AG10803 (cell line): Measurements from ENCODE around the gene ALDH9A1.
"Not testable (repeated sequence)": the region's sequence is repeated elsewhere in the genome, so short reads cannot be mapped to it uniquely, and the experiment has no call there.

ENCODE experiments used
- DNase-seq: peaks from one replicate; pipeline ENCODE4 v3.0.0; 2010; ENCODE audit warnings: low read depth
- H3K4me3 ChIP-seq: 2 replicates; pipeline ENCODE4 v1.5.1; 2011; ENCODE audit warnings: mild to moderate bottlenecking, low read length, control low read depth
- CTCF ChIP-seq: conservative IDR thresholded peaks from 2 replicates; pipeline ENCODE4 v1.5.1; 2011; ENCODE audit warnings: mild to moderate bottlenecking, low read length, control low read depth, inconsistent platforms

ALDH9A1 gene

GRCh38 chr1:165697881-165698760 is at the start of gene ALDH9A1:
Gene ALDH9A1, minus strand, starts transcription at chr1:165698562. Its CDS starts 4 bp downstream, at chr1:165698558.
- peak within 1 kb of the TSS; percentile 98 for H3K4me3 ChIP-seq
- DNase-seq: peak; percentile 87
- peak; percentile 38; the same call in 1 of the 2 replicates for TF ChIP-seq CTCF

DNA sequence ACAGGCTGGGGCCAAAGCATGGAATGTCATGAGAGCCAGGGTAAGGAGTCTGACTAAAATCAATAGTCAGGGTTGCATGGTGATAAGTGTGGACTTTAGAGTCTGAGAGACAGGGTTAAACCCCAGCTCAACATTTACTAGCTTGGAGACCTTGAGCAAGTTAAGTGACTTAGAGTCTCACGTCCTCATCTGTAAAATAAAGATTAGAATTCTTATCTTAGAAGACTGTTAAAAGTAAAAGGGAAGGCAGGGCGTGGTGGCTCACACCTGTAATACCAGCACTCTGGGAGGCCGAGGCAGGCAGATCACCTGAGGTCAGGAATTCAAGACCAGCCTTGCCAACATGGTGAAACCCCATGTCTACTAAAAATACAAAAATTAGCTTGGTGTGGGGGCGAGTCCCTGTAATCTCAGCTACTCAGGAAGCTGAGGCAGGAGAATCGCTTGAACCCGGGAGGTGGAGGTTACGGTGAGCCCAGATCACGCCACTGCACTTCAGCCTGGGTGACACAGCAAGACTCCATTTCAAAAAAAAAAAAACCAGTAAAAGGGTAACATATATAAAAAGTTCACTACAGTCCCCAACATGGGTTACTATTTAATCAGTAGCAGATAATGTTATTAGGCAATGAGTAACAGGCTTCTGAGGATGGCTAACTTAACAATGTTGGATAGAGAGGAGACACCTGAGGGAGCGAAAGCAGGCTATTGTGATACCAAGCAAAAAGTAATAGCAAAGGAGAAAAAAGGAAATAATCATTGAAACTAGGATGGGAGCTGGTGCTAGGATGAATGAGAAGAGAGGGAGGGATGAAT is 49.5 kb upstream of the ALDH9A1 start:
- no peak overlapping the region for H3K4me3 ChIP-seq
- DNase-seq: no peak
- TF ChIP-seq CTCF: no peak

- H3K4me3 ChIP-seq, DNase-seq: not testable (repeated sequence)
These were observed 46.6 kb upstream of the ALDH9A1 start for GRCh38 chr1:165744913-165745312.

DNA sequence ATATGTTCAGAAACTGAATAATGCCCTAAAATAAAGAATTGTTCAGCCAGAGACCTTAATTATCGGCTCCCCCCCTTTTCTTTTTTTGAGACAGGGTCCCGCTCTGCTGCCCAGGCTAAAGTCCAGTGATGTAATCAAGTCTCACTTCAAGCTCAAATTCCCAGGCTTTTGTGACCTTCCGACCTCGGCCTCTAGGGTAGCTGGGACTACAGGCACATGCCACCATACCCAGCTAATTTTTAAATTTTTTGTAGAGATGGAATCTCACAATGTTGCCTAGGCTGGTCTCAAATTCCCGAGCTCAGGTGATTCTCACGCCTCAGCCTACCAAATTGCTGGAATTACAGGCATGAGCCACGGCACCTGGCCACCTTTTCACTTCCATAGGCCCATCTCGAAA is 43.8 kb upstream of the ALDH9A1 start:
- H3K4me3 ChIP-seq: no peak overlapping the region
- DNase-seq: no peak
- TF ChIP-seq CTCF: no peak

DNA sequence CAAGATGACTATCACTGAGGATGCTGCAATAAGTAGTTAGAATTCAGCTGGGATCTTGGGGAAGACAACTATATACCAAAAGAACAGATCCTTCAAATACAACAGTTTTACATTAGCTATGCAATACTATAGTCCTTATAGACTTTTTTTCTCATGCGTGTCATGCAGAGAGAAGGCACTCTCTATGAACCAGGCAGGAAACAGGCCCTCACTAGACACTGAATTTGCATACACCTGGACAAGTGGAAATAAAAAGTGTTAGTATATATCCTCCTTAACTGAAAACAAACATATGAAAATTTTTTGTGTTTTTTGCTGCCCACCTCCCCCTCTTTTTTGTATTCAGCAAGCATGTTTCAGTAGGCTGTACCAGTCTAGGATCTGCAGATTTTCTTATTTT is 40.4 kb upstream of the ALDH9A1 start:
- no peak for DNase-seq
- no peak overlapping the region for H3K4me3 ChIP-seq
- no peak for TF ChIP-seq CTCF

DNA sequence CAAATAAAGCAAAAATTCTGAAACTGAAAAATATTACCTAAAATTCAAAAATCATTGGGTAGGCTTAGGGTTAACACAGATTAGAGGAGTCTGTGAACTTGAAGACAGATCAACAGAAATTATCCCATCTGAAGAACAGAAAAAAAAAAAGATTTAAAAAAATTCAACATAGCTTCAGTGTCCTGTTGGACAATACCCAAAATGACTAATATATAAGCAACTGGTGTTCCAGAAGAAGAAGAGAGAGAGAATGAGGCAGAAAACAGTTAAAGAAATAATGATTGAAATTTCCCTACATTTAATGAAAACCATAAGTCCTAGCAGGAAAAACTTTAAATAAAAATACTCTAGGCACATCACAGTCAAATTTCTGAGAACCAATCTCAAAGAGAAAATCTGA is 38.8 kb upstream of the ALDH9A1 start:
- DNase-seq: peak; percentile 28
- TF ChIP-seq CTCF: no peak
- no peak overlapping the region for H3K4me3 ChIP-seq

DNA sequence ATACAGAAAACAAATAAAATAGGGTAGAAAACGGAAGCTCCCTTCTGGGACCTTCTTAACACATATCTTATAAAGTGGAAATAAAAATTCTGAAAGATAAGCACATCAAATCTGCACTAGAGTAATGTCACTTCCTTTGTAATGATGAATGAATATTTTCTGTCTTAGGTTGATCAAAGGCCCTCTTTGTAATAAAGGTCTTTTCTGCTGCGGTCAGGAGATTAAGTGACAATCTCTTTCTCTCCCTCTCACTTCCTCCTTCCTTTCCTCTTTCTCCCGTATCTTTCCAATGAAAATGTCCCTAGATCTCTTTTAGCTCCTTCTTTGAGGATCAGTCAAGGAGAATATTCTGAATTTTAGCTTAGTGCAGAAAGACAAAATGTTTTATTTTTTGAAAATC is 36.5 kb upstream of the ALDH9A1 start:
- DNase-seq: no peak
- no peak for TF ChIP-seq CTCF
- no peak overlapping the region for H3K4me3 ChIP-seq
